ENCODE data around the gene LMBRD2. TPM values are rescaled to one million over a fixed set of nuclear protein-coding genes. Genes with fewer than 3 reads are reported as not detected.
A peak's percentile ranks its signal among the peaks of the same experiment; 100 is the strongest.

The LMBRD2 gene
- total and polyA plus RNA-seq, 2 experiments from 2014 or later, result 4.4 to 6.2 TPM

DNA sequence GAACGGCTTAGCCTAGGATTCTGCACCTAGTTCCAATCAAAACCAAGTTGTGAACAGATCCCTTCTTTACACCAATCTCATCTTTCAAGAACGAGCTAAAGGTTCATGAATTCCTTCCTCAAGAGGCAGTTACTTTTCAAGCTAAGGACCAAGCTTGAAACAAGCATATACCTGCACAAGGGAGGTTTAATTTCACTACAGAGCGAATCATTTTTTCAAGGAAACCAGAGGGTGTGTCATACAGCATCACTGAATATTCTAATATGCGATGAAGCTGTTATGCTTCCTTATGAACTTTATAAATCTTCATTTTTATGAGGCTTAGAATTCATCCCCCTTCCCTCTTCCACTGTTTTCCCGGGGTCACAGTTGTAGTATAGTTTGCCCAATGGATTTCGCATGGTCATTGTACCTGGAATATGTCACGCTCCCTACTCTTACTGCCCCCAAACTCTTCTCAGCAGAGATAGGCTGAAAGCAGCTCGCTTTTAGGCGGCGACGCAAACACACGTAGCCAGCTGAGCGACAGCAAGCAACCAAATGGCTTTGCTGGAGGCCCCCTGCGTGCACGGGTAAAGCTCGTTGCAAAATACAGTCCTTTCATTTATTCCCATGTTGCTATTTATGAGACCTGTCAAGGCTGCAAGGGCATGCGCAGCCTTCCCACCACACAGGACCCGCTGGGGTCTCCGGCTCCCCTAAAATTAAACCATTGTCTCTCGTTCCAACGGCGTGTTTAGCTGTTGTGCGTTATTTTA is 832 bp downstream of the LMBRD2 start:
- peaks cover 35% of the 10 kb centered on the region for H3K79me2 ChIP-seq (replicated peaks; ENCODE audit: insufficient read depth)
- TF ChIP-seq EZH2phosphoT487 (IDR thresholded peaks at IDR 0.05; ENCODE audit: unreplicated experiment) (no peak), ZNF331 (CRISPR knock-in tag; IDR thresholded peaks at IDR 0.05; ENCODE audit: low read depth) (no peak), CREB1 (CRISPR knock-in tag; IDR thresholded peaks at IDR 0.05; ENCODE audit: low read depth) (peak; percentile 92)
- H2AFZ ChIP-seq, result peak overlapping the region; percentile 95
- Mint-ChIP-seq H3K27ac (peak overlapping the region; percentile 68; the same call in 1 of the 2 replicates), H3K4me1 (peaks cover 14% of the 10 kb centered on the region; the same call in 2 of the 3 replicates), H3K4me3 (peak overlapping the region; percentile 98), H3K27me3 (ENCODE audit: insufficient read depth, low read depth, poor library complexity) (no peaks in the 10 kb centered on the region), H3K36me3 (ENCODE audit: low read depth) (peaks cover 34% of the 10 kb centered on the region), H3K9me3 (no peaks in the 10 kb centered on the region)
- no peaks in the 10 kb centered on the region; the same call in 1 of the 2 replicates for H3K4me1 ChIP-seq (ENCODE audit: insufficient read depth)
- peak overlapping the region; percentile 84 for H3K4me3 ChIP-seq
- peaks cover 6% of the 10 kb centered on the region; the same call in 1 of the 2 replicates for H3K36me3 ChIP-seq (ENCODE audit: insufficient read depth)
- H3K4me2 ChIP-seq, result peak overlapping the region; percentile 97
- DNase-seq (ENCODE audit: low spot score) (peak; percentile 74), ATAC-seq (peak; percentile 21)
- no peaks in the 10 kb centered on the region for H3K9me2 ChIP-seq (ENCODE audit: insufficient read depth)
- H3F3A ChIP-seq (replicated peaks; ENCODE audit: low read depth), result no peaks in the 10 kb centered on the region
- H3K27ac ChIP-seq (ENCODE audit: low read depth), result 0 out of 2 replicates have a peak overlapping the region, but pooled peaks have one; percentile 26
- no peaks in the 10 kb centered on the region; the same call in 1 of the 2 replicates for H4K20me1 ChIP-seq (replicated peaks; ENCODE audit: insufficient read depth)
- no peaks in the 10 kb centered on the region for H3K27me3 ChIP-seq (ENCODE audit: insufficient read depth)

DNA sequence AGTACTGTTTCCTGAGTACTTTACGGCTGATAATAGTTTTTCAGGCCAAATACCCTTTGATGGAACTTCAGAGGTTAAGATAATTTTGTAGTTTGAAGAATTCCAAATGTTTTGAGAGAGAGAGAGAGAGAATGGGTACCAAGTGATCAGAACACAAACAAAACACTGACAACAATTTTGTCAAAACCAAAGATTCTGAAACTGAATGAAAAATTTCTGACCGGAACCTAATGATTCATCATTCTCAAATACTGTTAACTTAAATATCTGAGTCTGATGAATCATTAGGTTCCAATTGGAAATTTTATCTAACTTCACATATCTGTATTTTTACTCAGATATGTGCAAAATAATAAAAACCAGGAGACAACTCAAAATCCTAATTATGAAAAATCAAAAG is 4.0 kb downstream of the LMBRD2 start:
- Mint-ChIP-seq H3K36me3 (ENCODE audit: low read depth) (peaks cover 6% of the 10 kb centered on the region; the same call in 2 of the 3 replicates), H3K4me3 (no peak overlapping the region), H3K27me3 (ENCODE audit: insufficient read depth, low read depth, poor library complexity) (no peaks in the 10 kb centered on the region), H3K27ac (no peak overlapping the region), H3K4me1 (peaks cover 5% of the 10 kb centered on the region; the same call in 2 of the 3 replicates), H3K9me3 (no peaks in the 10 kb centered on the region)
- H2AFZ ChIP-seq, result no peak overlapping the region
- no peaks in the 10 kb centered on the region for H3F3A ChIP-seq (replicated peaks; ENCODE audit: low read depth)
- no peak for DNase-seq (ENCODE audit: low spot score)
- H3K4me2 ChIP-seq, result no peak overlapping the region
- H3K79me2 ChIP-seq (replicated peaks; ENCODE audit: insufficient read depth), result peaks cover 6% of the 10 kb centered on the region
- H3K36me3 ChIP-seq (ENCODE audit: insufficient read depth), result no peaks in the 10 kb centered on the region
- H3K9me2 ChIP-seq (ENCODE audit: insufficient read depth), result no peaks in the 10 kb centered on the region
- H3K4me1 ChIP-seq (ENCODE audit: insufficient read depth), result no peaks in the 10 kb centered on the region
- H3K27me3 ChIP-seq (ENCODE audit: insufficient read depth), result no peaks in the 10 kb centered on the region
- ATAC-seq, result no peak
- H3K4me3 ChIP-seq, result no peak overlapping the region
- no peak overlapping the region for H3K27ac ChIP-seq (ENCODE audit: low read depth)
- no peaks in the 10 kb centered on the region for H4K20me1 ChIP-seq (replicated peaks; ENCODE audit: insufficient read depth)
- TF ChIP-seq, protein P1, sequence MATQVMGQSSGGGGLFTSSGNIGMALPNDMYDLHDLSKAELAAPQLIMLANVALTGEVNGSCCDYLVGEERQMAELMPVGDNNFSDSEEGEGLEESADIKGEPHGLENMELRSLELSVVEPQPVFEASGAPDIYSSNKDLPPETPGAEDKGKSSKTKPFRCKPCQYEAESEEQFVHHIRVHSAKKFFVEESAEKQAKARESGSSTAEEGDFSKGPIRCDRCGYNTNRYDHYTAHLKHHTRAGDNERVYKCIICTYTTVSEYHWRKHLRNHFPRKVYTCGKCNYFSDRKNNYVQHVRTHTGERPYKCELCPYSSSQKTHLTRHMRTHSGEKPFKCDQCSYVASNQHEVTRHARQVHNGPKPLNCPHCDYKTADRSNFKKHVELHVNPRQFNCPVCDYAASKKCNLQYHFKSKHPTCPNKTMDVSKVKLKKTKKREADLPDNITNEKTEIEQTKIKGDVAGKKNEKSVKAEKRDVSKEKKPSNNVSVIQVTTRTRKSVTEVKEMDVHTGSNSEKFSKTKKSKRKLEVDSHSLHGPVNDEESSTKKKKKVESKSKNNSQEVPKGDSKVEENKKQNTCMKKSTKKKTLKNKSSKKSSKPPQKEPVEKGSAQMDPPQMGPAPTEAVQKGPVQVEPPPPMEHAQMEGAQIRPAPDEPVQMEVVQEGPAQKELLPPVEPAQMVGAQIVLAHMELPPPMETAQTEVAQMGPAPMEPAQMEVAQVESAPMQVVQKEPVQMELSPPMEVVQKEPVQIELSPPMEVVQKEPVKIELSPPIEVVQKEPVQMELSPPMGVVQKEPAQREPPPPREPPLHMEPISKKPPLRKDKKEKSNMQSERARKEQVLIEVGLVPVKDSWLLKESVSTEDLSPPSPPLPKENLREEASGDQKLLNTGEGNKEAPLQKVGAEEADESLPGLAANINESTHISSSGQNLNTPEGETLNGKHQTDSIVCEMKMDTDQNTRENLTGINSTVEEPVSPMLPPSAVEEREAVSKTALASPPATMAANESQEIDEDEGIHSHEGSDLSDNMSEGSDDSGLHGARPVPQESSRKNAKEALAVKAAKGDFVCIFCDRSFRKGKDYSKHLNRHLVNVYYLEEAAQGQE (IDR thresholded peaks at IDR 0.05; ENCODE audit: unreplicated experiment), result no peak
- TF ChIP-seq NANOG (IDR thresholded peaks at IDR 0.05; ENCODE audit: borderline replicate concordance) (no peak), POLR2AphosphoS5 (IDR thresholded peaks at IDR 0.05; ENCODE audit: low read depth) (no peak), ZNF331 (CRISPR knock-in tag; IDR thresholded peaks at IDR 0.05; ENCODE audit: low read depth) (no peak), EZH2 (IDR thresholded peaks at IDR 0.05; ENCODE audit: low read depth, unreplicated experiment) (no peak), STAT1 (IDR thresholded peaks at IDR 0.05; ENCODE audit: unreplicated experiment) (no peak), EZH2phosphoT487 (IDR thresholded peaks at IDR 0.05; ENCODE audit: unreplicated experiment) (no peak), ZNF114 (CRISPR knock-in tag; IDR thresholded peaks at IDR 0.05) (no peak), JUNB (IDR thresholded peaks at IDR 0.05; ENCODE audit: unreplicated experiment) (no peak)
- TF ChIP-seq, protein P2, sequence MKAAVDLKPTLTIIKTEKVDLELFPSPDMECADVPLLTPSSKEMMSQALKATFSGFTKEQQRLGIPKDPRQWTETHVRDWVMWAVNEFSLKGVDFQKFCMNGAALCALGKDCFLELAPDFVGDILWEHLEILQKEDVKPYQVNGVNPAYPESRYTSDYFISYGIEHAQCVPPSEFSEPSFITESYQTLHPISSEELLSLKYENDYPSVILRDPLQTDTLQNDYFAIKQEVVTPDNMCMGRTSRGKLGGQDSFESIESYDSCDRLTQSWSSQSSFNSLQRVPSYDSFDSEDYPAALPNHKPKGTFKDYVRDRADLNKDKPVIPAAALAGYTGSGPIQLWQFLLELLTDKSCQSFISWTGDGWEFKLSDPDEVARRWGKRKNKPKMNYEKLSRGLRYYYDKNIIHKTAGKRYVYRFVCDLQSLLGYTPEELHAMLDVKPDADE (IDR thresholded peaks at IDR 0.05), result no peak
- TF ChIP-seq, protein P3, sequence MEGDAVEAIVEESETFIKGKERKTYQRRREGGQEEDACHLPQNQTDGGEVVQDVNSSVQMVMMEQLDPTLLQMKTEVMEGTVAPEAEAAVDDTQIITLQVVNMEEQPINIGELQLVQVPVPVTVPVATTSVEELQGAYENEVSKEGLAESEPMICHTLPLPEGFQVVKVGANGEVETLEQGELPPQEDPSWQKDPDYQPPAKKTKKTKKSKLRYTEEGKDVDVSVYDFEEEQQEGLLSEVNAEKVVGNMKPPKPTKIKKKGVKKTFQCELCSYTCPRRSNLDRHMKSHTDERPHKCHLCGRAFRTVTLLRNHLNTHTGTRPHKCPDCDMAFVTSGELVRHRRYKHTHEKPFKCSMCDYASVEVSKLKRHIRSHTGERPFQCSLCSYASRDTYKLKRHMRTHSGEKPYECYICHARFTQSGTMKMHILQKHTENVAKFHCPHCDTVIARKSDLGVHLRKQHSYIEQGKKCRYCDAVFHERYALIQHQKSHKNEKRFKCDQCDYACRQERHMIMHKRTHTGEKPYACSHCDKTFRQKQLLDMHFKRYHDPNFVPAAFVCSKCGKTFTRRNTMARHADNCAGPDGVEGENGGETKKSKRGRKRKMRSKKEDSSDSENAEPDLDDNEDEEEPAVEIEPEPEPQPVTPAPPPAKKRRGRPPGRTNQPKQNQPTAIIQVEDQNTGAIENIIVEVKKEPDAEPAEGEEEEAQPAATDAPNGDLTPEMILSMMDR (conservative IDR thresholded peaks at IDR 0.05; ENCODE audit: low read depth in 2 of 2), result no peak
